Cardiac fibroblast (primary cell): ENCODE results near the gene GRIA4.
A peak's percentile ranks its signal among the peaks of the same experiment; 100 is the strongest.

ENCODE experiments used
- DNase-seq, 2 donors: peaks; one replicate each; pipeline versions ENCODE4 v3.0.0 to v3.0.0-alpha.2; 2010; ENCODE audit warnings: low read depth in 2 of 2
- H3K4me3 ChIP-seq, 2 donors: replicated peaks in 1 of 2; 1 replicate in 1 of 2; 2 replicates in 1 of 2; pipeline ENCODE4 v1.5.1; 2011; ENCODE audit warnings: low read depth in 2 of 2, low read length in 2 of 2, mild to moderate bottlenecking in 2 of 2, moderate library complexity in 1 of 2
- TF ChIP-seq, protein P1 (sequence below): IDR thresholded peaks from one replicate; pipeline ENCODE4 v1.5.1; 2011; ENCODE audit warnings: low read depth, mild to moderate bottlenecking, low read length, inconsistent platforms

The GRIA4 gene

GRCh38 chr11:106014035-106014434 lies 404.2 kb downstream of the GRIA4 start:
- TF ChIP-seq, protein P1, sequence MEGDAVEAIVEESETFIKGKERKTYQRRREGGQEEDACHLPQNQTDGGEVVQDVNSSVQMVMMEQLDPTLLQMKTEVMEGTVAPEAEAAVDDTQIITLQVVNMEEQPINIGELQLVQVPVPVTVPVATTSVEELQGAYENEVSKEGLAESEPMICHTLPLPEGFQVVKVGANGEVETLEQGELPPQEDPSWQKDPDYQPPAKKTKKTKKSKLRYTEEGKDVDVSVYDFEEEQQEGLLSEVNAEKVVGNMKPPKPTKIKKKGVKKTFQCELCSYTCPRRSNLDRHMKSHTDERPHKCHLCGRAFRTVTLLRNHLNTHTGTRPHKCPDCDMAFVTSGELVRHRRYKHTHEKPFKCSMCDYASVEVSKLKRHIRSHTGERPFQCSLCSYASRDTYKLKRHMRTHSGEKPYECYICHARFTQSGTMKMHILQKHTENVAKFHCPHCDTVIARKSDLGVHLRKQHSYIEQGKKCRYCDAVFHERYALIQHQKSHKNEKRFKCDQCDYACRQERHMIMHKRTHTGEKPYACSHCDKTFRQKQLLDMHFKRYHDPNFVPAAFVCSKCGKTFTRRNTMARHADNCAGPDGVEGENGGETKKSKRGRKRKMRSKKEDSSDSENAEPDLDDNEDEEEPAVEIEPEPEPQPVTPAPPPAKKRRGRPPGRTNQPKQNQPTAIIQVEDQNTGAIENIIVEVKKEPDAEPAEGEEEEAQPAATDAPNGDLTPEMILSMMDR = no peak
- no peak overlapping the region for H3K4me3 ChIP-seq
- DNase-seq = no peak

DNA sequence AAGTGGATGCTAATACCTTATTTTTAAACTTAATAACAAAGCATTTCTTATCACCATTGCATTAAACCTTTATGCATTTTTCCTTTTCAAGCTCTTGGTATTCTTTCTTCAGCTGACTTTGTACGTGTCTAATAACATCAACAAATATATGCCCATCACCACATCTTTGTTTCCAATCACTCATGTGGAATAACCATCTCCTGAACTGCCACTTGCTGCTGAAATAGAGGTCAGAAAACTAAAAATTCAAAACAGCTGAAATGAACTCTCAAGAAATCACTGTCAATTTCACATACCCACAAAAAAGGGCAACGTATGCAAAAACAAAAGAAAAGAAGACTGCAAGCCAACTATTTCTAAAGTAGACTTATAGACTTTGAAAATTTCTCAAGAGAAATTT lies 404.7 kb downstream of the GRIA4 start:
- TF ChIP-seq, protein P1 = no peak
- H3K4me3 ChIP-seq = no peak overlapping the region
- no peak for DNase-seq

- DNase-seq = no peak
- TF ChIP-seq, protein P1 = no peak
- H3K4me3 ChIP-seq = no peak overlapping the region
Measured at GRCh38 chr11:106015066-106015465, 405.2 kb downstream of the GRIA4 start.

DNA sequence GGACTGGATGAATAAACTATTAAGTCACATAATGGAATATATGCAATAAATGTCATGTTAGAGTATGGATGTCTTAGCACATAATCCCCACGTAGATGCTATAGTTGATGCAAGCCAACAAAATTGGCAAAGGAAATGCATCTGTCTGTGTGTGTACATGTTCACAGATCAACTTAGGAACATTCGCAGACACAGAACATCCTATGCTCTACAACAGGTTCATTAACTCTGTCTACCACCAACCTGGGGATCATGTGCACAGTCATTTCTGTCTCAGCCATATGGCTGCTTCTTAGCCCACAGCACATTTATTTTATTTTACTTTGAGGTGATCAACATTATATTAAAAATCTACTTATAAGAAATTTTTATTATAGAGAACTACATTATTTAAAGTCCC lies 407.2 kb downstream of the GRIA4 start:
- TF ChIP-seq, protein P1 = no peak
- H3K4me3 ChIP-seq = no peak overlapping the region
- no peak for DNase-seq

DNA sequence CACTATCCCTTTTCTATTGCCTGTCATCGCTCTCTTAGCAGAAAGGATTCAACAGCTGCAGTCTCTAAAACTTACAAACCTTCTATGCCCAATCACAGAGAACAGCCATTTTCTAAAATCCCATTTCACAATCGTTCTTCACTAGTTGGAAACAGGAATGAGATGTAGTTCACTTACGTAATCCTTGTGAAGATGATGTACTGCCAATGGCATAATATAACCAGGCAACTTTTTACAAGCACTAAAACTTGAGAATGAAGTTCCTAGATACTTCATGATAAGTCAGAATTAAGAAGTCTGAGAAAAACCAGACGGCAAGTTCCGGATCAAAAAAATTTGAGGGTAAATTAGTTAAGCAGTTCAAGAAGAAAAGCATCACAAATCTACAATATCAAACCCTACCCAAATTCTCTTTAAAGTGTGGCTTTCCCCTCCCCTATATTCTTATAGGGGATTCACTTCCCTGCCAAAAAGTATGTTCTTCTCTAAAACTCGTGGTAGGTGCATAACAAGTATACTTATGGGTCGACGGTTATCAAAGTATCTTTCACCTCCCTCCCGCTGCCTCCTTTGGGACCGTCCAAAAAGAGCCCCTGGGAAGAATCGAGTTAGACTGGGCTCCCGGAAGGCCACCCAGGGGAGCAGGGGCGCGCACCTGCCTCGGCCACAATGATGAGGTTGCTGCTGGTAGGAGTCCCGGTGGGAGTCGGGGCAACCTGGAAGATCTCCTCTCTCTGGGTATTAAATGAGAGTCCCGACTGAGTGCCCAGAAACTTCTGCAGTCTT lies 411.5 kb downstream of the GRIA4 start:
- TF ChIP-seq, protein P1 = no peak
- peak overlapping the region; percentile 84 to 96 for H3K4me3 ChIP-seq
- peak; percentile 54 to 71 for DNase-seq

DNA sequence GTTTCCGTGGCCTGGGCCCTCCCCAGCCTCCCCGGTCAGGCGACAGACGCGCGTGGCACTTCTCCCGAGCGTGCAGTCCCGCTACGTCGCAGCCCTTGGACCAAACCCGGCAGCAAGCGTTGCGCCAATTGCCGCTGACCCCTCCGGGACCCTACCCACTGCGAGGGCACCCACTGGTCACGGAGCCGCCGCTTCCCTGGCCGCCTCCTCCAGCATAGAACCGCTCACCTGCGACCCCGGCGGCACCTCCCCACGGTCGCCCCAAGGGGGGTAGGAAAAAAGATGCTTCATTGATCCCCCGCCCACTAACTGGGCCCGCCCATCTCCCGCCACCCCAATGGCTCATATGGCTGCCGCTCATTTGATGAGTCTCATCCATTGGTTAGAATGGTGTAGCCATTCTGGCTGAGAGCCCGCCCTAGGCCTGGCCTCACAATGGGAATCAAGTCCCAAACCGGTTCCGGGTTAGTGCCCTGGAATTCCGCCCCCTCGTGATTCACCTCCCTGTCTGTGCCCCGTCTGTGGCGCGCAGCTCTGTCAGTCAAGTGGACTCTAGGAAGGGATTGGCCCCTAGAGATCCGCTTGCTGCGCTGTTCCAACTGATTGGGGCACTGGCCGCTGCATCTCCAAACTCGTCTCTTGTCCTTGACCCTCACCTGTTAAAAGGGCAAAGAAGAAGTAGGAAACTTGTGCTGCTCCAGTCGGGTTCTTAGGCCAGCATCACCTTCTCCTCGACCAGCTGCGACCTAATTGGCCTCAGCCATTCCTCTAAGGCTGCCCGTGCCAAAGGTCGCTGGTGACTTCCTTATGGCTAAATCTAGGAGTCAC lies 412.3 kb downstream of the GRIA4 start, which contains the start of gene MSANTD4:
TSS of gene MSANTD4 (minus strand) at position 274 of the 828 bp plus-strand sequence. CDS start 11,323 bp downstream, outside the sequence.
- H3K4me3 ChIP-seq = peak within 1 kb of the TSS; percentile 84 to 96
- TF ChIP-seq, protein P1 = no peak
- peak; percentile 100 for DNase-seq
